Breast epithelium (tissue), 4 donors: ENCODE data around the gene NYNRIN. TPM values are rescaled to one million over a fixed set of nuclear protein-coding genes. Genes with fewer than 3 reads are reported as not detected.
"Not testable (repeated sequence)": the region's sequence is repeated elsewhere in the genome, so short reads cannot be mapped to it uniquely, and the experiment has no call there.

Experiments
- DNase-seq, 2 donors: peaks; one replicate each; pipeline ENCODE4 v3.0.0-alpha.2; 2019; ENCODE audit warnings: low spot score in 2 of 2
- H3K27ac ChIP-seq, 2 donors: fragments of 200-600 bp; sonication (generic) in 1 of 2; one replicate each; pipeline ENCODE4 v1.5.1; 2016 to 2019; ENCODE audit warnings: mild to moderate bottlenecking in 1 of 2
- H3K27me3 ChIP-seq, 2 donors: fragments of 200-600 bp; sonication (generic) in 1 of 2; one replicate each; pipeline versions ENCODE4 v1.5.1 to v1.6.0; 2017 to 2019; ENCODE audit warnings: control low read depth in 1 of 2, mild to moderate bottlenecking in 1 of 2
- H3K36me3 ChIP-seq: fragments of 200-600 bp; one replicate; pipeline ENCODE4 v1.5.1; 2019
- H3K4me1 ChIP-seq, 2 donors: fragments of 200-600 bp; sonication (generic); one replicate each; pipeline ENCODE4 v1.5.1; 2016 to 2019; ENCODE audit warnings: control low read depth in 1 of 2
- H3K4me3 ChIP-seq, 3 donors: fragments of 200-600 bp; sonication (generic); 1 replicate in 2 of 3; 2 replicates in 1 of 3; pipeline ENCODE4 v1.5.1; 2016 to 2019; ENCODE audit warnings: mild to moderate bottlenecking in 3 of 3, moderate library complexity in 2 of 3
- H3K9me3 ChIP-seq, 2 donors: fragments of 200-600 bp; sonication (generic) in 1 of 2; one replicate each; pipeline ENCODE4 v1.5.1; 2016 to 2019; ENCODE audit warnings: control low read depth in 1 of 2
- POLR2A ChIP-seq: fragments of 450-650 bp; IDR thresholded peaks from one replicate; pipeline ENCODE4 v1.6.1; 2016; ENCODE audit warnings: antibody characterized with exemption, mild to moderate bottlenecking, moderate library complexity
- POLR2AphosphoS5 ChIP-seq, 3 donors: sonication (generic); formaldehyde crosslinking; IDR thresholded peaks; one replicate each; pipeline ENCODE4 v1.6.1; 2017; ENCODE audit warnings: antibody characterized with exemption in 3 of 3
- intact Hi-C: fragments of 100-400 bp; cut with DNase I; formaldehyde crosslinking; loops from one replicate; pipeline ENCODE4 v1.15.1; 2023; ENCODE audit warnings: low total_unique reads
- total RNA-seq, 3 donors: library from RNA; depleted of rRNA; stranded (reverse); fragments of >200 nt; gene quantifications; one replicate each; pipeline ENCODE4 v1.1.0, GENCODE V29; 2016
- TF ChIP-seq, protein P1 (sequence below), 3 donors: fragments of 450-650 bp; IDR thresholded peaks; one replicate each; pipeline ENCODE4 v1.5.1; 2016 to 2017; ENCODE audit warnings: antibody characterized with exemption in 3 of 3, mild to moderate bottlenecking in 3 of 3, moderate library complexity in 3 of 3

The NYNRIN gene
- total RNA-seq, 3 donors from 2014 or later = 6.4 to 8.2 (median 7.7) TPM

- TF ChIP-seq POLR2AphosphoS5 (IDR thresholded peaks at IDR 0.05) (no peak), POLR2A (no peak)
- TF ChIP-seq, protein P1, sequence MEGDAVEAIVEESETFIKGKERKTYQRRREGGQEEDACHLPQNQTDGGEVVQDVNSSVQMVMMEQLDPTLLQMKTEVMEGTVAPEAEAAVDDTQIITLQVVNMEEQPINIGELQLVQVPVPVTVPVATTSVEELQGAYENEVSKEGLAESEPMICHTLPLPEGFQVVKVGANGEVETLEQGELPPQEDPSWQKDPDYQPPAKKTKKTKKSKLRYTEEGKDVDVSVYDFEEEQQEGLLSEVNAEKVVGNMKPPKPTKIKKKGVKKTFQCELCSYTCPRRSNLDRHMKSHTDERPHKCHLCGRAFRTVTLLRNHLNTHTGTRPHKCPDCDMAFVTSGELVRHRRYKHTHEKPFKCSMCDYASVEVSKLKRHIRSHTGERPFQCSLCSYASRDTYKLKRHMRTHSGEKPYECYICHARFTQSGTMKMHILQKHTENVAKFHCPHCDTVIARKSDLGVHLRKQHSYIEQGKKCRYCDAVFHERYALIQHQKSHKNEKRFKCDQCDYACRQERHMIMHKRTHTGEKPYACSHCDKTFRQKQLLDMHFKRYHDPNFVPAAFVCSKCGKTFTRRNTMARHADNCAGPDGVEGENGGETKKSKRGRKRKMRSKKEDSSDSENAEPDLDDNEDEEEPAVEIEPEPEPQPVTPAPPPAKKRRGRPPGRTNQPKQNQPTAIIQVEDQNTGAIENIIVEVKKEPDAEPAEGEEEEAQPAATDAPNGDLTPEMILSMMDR (IDR thresholded peaks at IDR 0.05) = no peak
- Histone ChIP-seq H3K27me3 (no peaks in the 10 kb centered on the region), H3K4me3 (peak overlapping the region in 2 of 3 donors; percentile 67 to 84), H3K36me3 (no peaks in the 10 kb centered on the region), H3K27ac (peak overlapping the region; percentile 93 to 98), H3K9me3 (no peaks in the 10 kb centered on the region), H3K4me1 (peaks cover 4 to 5% of the 10 kb centered on the region in 2 donors)
- DNase-seq = no peak
- intact Hi-C loops = loop anchor here (2.0 to 5.0 kb wide), 2 partner anchors 38 to 61 kb away; no protein-coding TSS in a partner anchor
Observed at GRCh38 chr14:24369907-24370687, 28.7 kb upstream of the NYNRIN start.

- DNase-seq = no peak
- peak overlapping the region; percentile 93 to 98 for H3K27ac ChIP-seq
- H3K4me3 ChIP-seq = peak overlapping the region in 1 of 3 donors; percentile 67
- H3K27me3 ChIP-seq = no peaks in the 10 kb centered on the region
- no peak for TF ChIP-seq POLR2AphosphoS5 (IDR thresholded peaks at IDR 0.05)
- H3K9me3 ChIP-seq = no peaks in the 10 kb centered on the region
- peaks cover 0 to 4% of the 10 kb centered on the region in 2 donors for H3K4me1 ChIP-seq
- H3K36me3 ChIP-seq = no peaks in the 10 kb centered on the region
- intact Hi-C loops = no loop called here
Observed at GRCh38 chr14:24370748-24371147, 28.1 kb upstream of the NYNRIN start.

GRCh38 chr14:24371605-24372004 is 27.2 kb upstream of the NYNRIN start:
- H3K36me3 ChIP-seq, H3K9me3 ChIP-seq, H3K27me3 ChIP-seq, H3K27ac ChIP-seq, H3K4me3 ChIP-seq, H3K4me1 ChIP-seq, intact Hi-C loops, DNase-seq: not testable (repeated sequence)

GRCh38 chr14:24372701-24373416 is 25.9 kb upstream of the NYNRIN start:
- Histone ChIP-seq H3K27ac (peak overlapping the region in 1 of 2 donors; percentile 61), H3K4me1 (no peaks in the 10 kb centered on the region), H3K36me3 (no peaks in the 10 kb centered on the region), H3K4me3 (peak overlapping the region in 1 of 3 donors; percentile 13), H3K9me3 (no peaks in the 10 kb centered on the region), H3K27me3 (no peaks in the 10 kb centered on the region)
- TF ChIP-seq POLR2A (no peak), POLR2AphosphoS5 (IDR thresholded peaks at IDR 0.05) (peak in 1 of 3 donors; percentile 16)
- intact Hi-C loops = no loop called here
- DNase-seq = no peak

GRCh38 chr14:24376448-24377070 is 22.2 kb upstream of the NYNRIN start:
- no peak for TF ChIP-seq POLR2A
- TF ChIP-seq POLR2AphosphoS5 (IDR thresholded peaks at IDR 0.05) = no peak
- TF ChIP-seq, protein P1 (IDR thresholded peaks at IDR 0.05) = no peak
- Histone ChIP-seq H3K9me3 (no peaks in the 10 kb centered on the region), H3K4me3 (no peak overlapping the region), H3K4me1 (no peaks in the 10 kb centered on the region), H3K36me3 (no peaks in the 10 kb centered on the region), H3K27me3 (no peaks in the 10 kb centered on the region), H3K27ac (peak overlapping the region in 1 of 2 donors; percentile 63)
- intact Hi-C loops = no loop called here
- no peak for DNase-seq

- H3K36me3 ChIP-seq = no peaks in the 10 kb centered on the region
- H3K27me3 ChIP-seq = no peaks in the 10 kb centered on the region
- H3K27ac ChIP-seq = peak overlapping the region in 1 of 2 donors; percentile 63
- no peak overlapping the region for H3K4me3 ChIP-seq
- intact Hi-C loops = no loop called here
- TF ChIP-seq, protein P1 (IDR thresholded peaks at IDR 0.05) = no peak
- no peak for DNase-seq
- H3K9me3 ChIP-seq = no peaks in the 10 kb centered on the region
- H3K4me1 ChIP-seq = no peaks in the 10 kb centered on the region
Observed at GRCh38 chr14:24377126-24377525, 21.7 kb upstream of the NYNRIN start.
